GM19043 (cell line): ENCODE measurements around the gene TRH.

Experiments
- ATAC-seq: cut with Tn5 transposase; IDR thresholded peaks from one replicate; pipeline ENCODE4 v1.9.1; 2021; ENCODE audit warnings: low read depth; ENCODE audit not compliant: unreplicated experiment

Gene TRH

GRCh38 chr3:129974564-129974832, at the start of gene TRH:
TSS of gene TRH (plus strand) at chr3:129974720. CDS start at chr3:129975817, 1,097 bp downstream.
- no peak for ATAC-seq

GRCh38 chr3:129927072-129927471, 47.4 kb upstream of the TRH start:
- no peak for ATAC-seq

GRCh38 chr3:129929383-129929782, 45.1 kb upstream of the TRH start:
- ATAC-seq: no peak

GRCh38 chr3:129933471-129933870, 41.0 kb upstream of the TRH start:
- ATAC-seq: no peak

GRCh38 chr3:129934234-129935123, 40.0 kb upstream of the TRH start:
- ATAC-seq: no peak

GRCh38 chr3:129936757-129937156, 37.8 kb upstream of the TRH start:
- ATAC-seq: no peak

- no peak for ATAC-seq
Observed at GRCh38 chr3:129937717-129938116, 36.8 kb upstream of the TRH start.

- no peak for ATAC-seq
Observed at GRCh38 chr3:129938140-129938930, 36.2 kb upstream of the TRH start.

- no peak for ATAC-seq
Observed at GRCh38 chr3:129940086-129940485, 34.4 kb upstream of the TRH start.

GRCh38 chr3:129942296-129942695, 32.2 kb upstream of the TRH start:
- ATAC-seq: no peak

- ATAC-seq: no peak
Observed at GRCh38 chr3:129943020-129943419, 31.5 kb upstream of the TRH start.

GRCh38 chr3:129944709-129945108, 29.8 kb upstream of the TRH start:
- no peak for ATAC-seq

GRCh38 chr3:129947538-129948240, 26.8 kb upstream of the TRH start:
- ATAC-seq: no peak

GRCh38 chr3:129950318-129951046, 24.0 kb upstream of the TRH start:
- no peak for ATAC-seq

- ATAC-seq: no peak
Observed at GRCh38 chr3:129952556-129953355, 21.8 kb upstream of the TRH start.

GRCh38 chr3:129953621-129954020, 20.9 kb upstream of the TRH start:
- ATAC-seq: no peak

GRCh38 chr3:129954514-129954913, 20.0 kb upstream of the TRH start:
- ATAC-seq: no peak

- no peak for ATAC-seq
Observed at GRCh38 chr3:129956936-129957335, 17.6 kb upstream of the TRH start.

- no peak for ATAC-seq
Observed at GRCh38 chr3:129958755-129959154, 15.8 kb upstream of the TRH start.

GRCh38 chr3:129961141-129961541, 13.4 kb upstream of the TRH start:
- ATAC-seq: no peak
